Measurements from ENCODE around the gene BZW1. TPM values are rescaled to one million over a fixed set of nuclear protein-coding genes. Genes with fewer than 3 reads are reported as not detected.

The BZW1 gene
- total and polyA plus RNA-seq, 2 of the 4 experiments (the other 2 are of a cell fraction), result 204 to 268 TPM

DNA sequence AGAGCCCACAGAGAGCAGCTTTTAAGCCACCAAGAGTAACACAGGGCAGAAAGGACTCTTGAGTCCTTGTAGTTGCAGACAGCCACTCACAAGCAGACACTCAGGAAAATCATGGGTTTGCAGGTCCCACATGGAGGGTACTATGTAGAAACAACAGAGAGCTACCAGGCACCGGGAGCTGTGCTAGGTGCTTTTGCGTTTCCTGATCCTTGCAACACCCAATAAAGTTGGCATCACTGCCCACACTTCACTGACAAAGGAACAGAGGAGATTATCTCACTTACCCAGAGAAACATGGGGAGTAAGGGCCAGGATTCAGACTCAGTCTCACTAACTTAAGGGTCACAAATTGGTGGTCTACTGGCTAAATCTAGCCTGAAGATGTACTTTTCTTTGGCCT is 32.5 kb upstream of the BZW1 start:
- Histone ChIP-seq H3K27me3 (ENCODE audit: control insufficient read depth, insufficient read depth, low read length) (no peaks in the 10 kb centered on the region), H3K4me2 (ENCODE audit: low read depth, low read length) (no peak overlapping the region), H3K27ac (ENCODE audit: insufficient read depth, low read length) (no peak overlapping the region), H3K9me3 (ENCODE audit: control insufficient read depth, insufficient read depth, low read length) (no peaks in the 10 kb centered on the region), H3K4me3 (ENCODE audit: insufficient read depth, low read depth, low read length) (no peak overlapping the region), H2AK5ac (ENCODE audit: low read depth, low read length) (peak overlapping the region; percentile 43), H2BK5ac (ENCODE audit: low read depth, low read length, poor library complexity, severe bottlenecking) (no peak overlapping the region), H2BK120ac (ENCODE audit: low read depth, low read length) (peak overlapping the region; percentile 47), H3K4me1 (ENCODE audit: control insufficient read depth, insufficient read depth, low read length) (peaks cover 7% of the 10 kb centered on the region), H4K91ac (ENCODE audit: insufficient read depth, low read depth, low read length) (0 out of 2 replicates have a peak overlapping the region, but pooled peaks have one; percentile 2), H3K18ac (ENCODE audit: low read depth, low read length) (no peak overlapping the region), H3K56ac (ENCODE audit: extremely low read depth, insufficient read depth, low read length) (no peak overlapping the region), H3K4ac (ENCODE audit: low read depth, low read length) (peak overlapping the region; percentile 34; the same call in 1 of the 2 replicates), H4K5ac (ENCODE audit: low read depth, low read length) (no peak overlapping the region; the same call in 1 of the 2 replicates), H3K36me3 (ENCODE audit: control insufficient read depth, insufficient read depth, low read length) (no peaks in the 10 kb centered on the region), H4K8ac (ENCODE audit: low read depth in 2 of 2, low read length in 2 of 2) (no peak overlapping the region), H3K9me1 (ENCODE audit: insufficient read depth, low read length) (peaks cover 6% of the 10 kb centered on the region), H2AK9ac (replicated peaks; ENCODE audit: low read depth, low read length, poor library complexity) (peak overlapping the region; percentile 15), H3K79me1 (ENCODE audit: low read depth in 1 of 2, low read length in 2 of 2) (no peaks in the 10 kb centered on the region), H3K9ac (ENCODE audit: low read depth, low read length) (no peak overlapping the region), H3K23ac (ENCODE audit: low read depth, low read length) (no peak overlapping the region), H4K20me1 (ENCODE audit: insufficient read depth, low read length) (no peaks in the 10 kb centered on the region), H2BK20ac (ENCODE audit: low read depth, low read length) (peak overlapping the region; percentile 74; the same call in 1 of the 2 replicates), H2BK15ac (ENCODE audit: low read depth, low read length) (peak overlapping the region; percentile 35; the same call in 1 of the 3 replicates), H2AFZ (replicated peaks; ENCODE audit: low read length, poor library complexity) (no peak overlapping the region), H3K14ac (replicated peaks; ENCODE audit: low read depth, low read length) (peak overlapping the region; percentile 66)
- dilution Hi-C loops (cut with HindIII; ENCODE audit: low sequenced_read_pairs, unreplicated experiment) (no loop called here), intact Hi-C loops (cut with micrococcal nuclease) (no loop called here), in situ Hi-C loops (cut with MboI; ENCODE audit: low sequenced_read_pairs) (no loop called here)
- ATAC-seq (ENCODE audit: low read depth) (no peak), DNase-seq (no peak)
- POLR2A ChIA-PET (ENCODE audit: unreplicated experiment), result no interaction called here
- BruUV-seq (replicated peaks), result no TSS peak
- CTCF ChIA-PET, result interaction anchor here (0.9 kb wide), 1 partner anchor 16 kb away, joined by 3 read pairs; no protein-coding TSS in a partner anchor
- TF ChIP-seq MXI1 (IDR thresholded peaks at IDR 0.05; ENCODE audit: borderline replicate concordance, low read depth, low read length), result no peak
- TF ChIP-seq RCOR1 (IDR thresholded peaks at IDR 0.05; ENCODE audit: insufficient replicate concordance, low read length), result no peak
- no peak for TF ChIP-seq MAZ (IDR thresholded peaks at IDR 0.05; ENCODE audit: borderline replicate concordance, low read depth, low read length)
- TF ChIP-seq CHD1 (IDR thresholded peaks at IDR 0.05; ENCODE audit: low read depth, low read length), result no peak
- no peak for TF ChIP-seq FOS (IDR thresholded peaks at IDR 0.05; ENCODE audit: low read depth, low read length)
- TF ChIP-seq, protein P1, sequence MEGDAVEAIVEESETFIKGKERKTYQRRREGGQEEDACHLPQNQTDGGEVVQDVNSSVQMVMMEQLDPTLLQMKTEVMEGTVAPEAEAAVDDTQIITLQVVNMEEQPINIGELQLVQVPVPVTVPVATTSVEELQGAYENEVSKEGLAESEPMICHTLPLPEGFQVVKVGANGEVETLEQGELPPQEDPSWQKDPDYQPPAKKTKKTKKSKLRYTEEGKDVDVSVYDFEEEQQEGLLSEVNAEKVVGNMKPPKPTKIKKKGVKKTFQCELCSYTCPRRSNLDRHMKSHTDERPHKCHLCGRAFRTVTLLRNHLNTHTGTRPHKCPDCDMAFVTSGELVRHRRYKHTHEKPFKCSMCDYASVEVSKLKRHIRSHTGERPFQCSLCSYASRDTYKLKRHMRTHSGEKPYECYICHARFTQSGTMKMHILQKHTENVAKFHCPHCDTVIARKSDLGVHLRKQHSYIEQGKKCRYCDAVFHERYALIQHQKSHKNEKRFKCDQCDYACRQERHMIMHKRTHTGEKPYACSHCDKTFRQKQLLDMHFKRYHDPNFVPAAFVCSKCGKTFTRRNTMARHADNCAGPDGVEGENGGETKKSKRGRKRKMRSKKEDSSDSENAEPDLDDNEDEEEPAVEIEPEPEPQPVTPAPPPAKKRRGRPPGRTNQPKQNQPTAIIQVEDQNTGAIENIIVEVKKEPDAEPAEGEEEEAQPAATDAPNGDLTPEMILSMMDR (conservative IDR thresholded peaks at IDR 0.05; ENCODE audit: low read depth, low read length), result no peak
- TF ChIP-seq RAD21 (IDR thresholded peaks at IDR 0.05; ENCODE audit: low read length), result no peak
- no peak for TF ChIP-seq BHLHE40 (IDR thresholded peaks at IDR 0.05; ENCODE audit: low read depth, low read length)
- no peak for TF ChIP-seq POLR2A (IDR thresholded peaks at IDR 0.05; ENCODE audit: low read depth, low read length)
- TF ChIP-seq ELK1 (IDR thresholded peaks at IDR 0.05; ENCODE audit: borderline replicate concordance, low read depth, low read length), result no peak
- TF ChIP-seq RFX5 (IDR thresholded peaks at IDR 0.05; ENCODE audit: low read depth, low read length), result no peak
- no peak for TF ChIP-seq NFE2L2 (IDR thresholded peaks at IDR 0.05; ENCODE audit: low read depth, low read length)
- TF ChIP-seq MAFK (IDR thresholded peaks at IDR 0.05; ENCODE audit: low read depth, low read length), result no peak
- WGBS, 2 experiments (ENCODE audit: extremely low coverage in 2 of 2, insufficient read length in 1 of 2), result no CpG with 5 or more reads among the region's 2 CpGs
